Measurements from ENCODE around the gene CR1.
"Not testable (repeated sequence)": the region's sequence is repeated elsewhere in the genome, so short reads cannot be mapped to it uniquely, and the experiment has no call there.

CR1 gene

GRCh38 chr1:207503950-207504349 is 8.0 kb downstream of the CR1 start:
- no peak for DNase-seq (ENCODE audit: low read depth, low spot score)

GRCh38 chr1:207504438-207504837 is 8.5 kb downstream of the CR1 start:
- no peak for DNase-seq (ENCODE audit: low read depth, low spot score)

- no peak for DNase-seq (ENCODE audit: low read depth, low spot score)
Observed at GRCh38 chr1:207510444-207510843, 14.5 kb downstream of the CR1 start.

GRCh38 chr1:207514890-207515289 is 18.9 kb downstream of the CR1 start:
- no peak for DNase-seq (ENCODE audit: low read depth, low spot score)

GRCh38 chr1:207516729-207517128 is 20.8 kb downstream of the CR1 start:
- DNase-seq (ENCODE audit: low read depth, low spot score): no peak

- no peak for DNase-seq (ENCODE audit: low read depth, low spot score)
Observed at GRCh38 chr1:207518608-207519236, 22.8 kb downstream of the CR1 start.

- no peak for DNase-seq (ENCODE audit: low read depth, low spot score)
Observed at GRCh38 chr1:207519505-207520399, 23.8 kb downstream of the CR1 start.

GRCh38 chr1:207520400-207521345 is 24.7 kb downstream of the CR1 start:
- not testable (repeated sequence) for DNase-seq (ENCODE audit: low read depth, low spot score)

- not testable (repeated sequence) for DNase-seq (ENCODE audit: low read depth, low spot score)
Observed at GRCh38 chr1:207525239-207525638, 29.3 kb downstream of the CR1 start.

GRCh38 chr1:207528401-207528800 is 32.4 kb downstream of the CR1 start:
- DNase-seq (ENCODE audit: low read depth, low spot score): not testable (repeated sequence)

GRCh38 chr1:207536263-207536662 is 40.3 kb downstream of the CR1 start:
- DNase-seq (ENCODE audit: low read depth, low spot score): not testable (repeated sequence)

- DNase-seq (ENCODE audit: low read depth, low spot score): not testable (repeated sequence)
Observed at GRCh38 chr1:207546677-207547357, 50.9 kb downstream of the CR1 start.

- DNase-seq (ENCODE audit: low read depth, low spot score): not testable (repeated sequence)
Observed at GRCh38 chr1:207554823-207555222, 58.9 kb downstream of the CR1 start.

GRCh38 chr1:207565546-207566468 is 69.8 kb downstream of the CR1 start:
- no peak for DNase-seq (ENCODE audit: low read depth, low spot score)

GRCh38 chr1:207571926-207572325 is 76.0 kb downstream of the CR1 start:
- not testable (repeated sequence) for DNase-seq (ENCODE audit: low read depth, low spot score)

- DNase-seq (ENCODE audit: low read depth, low spot score): not testable (repeated sequence)
Observed at GRCh38 chr1:207573074-207573473, 77.1 kb downstream of the CR1 start.

GRCh38 chr1:207575381-207575780 is 79.4 kb downstream of the CR1 start:
- not testable (repeated sequence) for DNase-seq (ENCODE audit: low read depth, low spot score)

- DNase-seq (ENCODE audit: low read depth, low spot score): no peak
Observed at GRCh38 chr1:207578796-207579435, 83.0 kb downstream of the CR1 start.

- no peak for DNase-seq (ENCODE audit: low read depth, low spot score)
Observed at GRCh38 chr1:207579436-207579799, 83.5 kb downstream of the CR1 start.

Measured in activated naive CD8-positive, alpha-beta T cell treated with anti-CD3 and anti-CD28 coated beads, Interleukin-2, amount 50 U/mL, for 16 hours (primary cell).